ENCODE results near the gene INPP5J.

INPP5J gene

GRCh38 chr22:31120230-31120629 lies 2.5 kb upstream of the INPP5J start:
- TF ChIP-seq, protein P1, sequence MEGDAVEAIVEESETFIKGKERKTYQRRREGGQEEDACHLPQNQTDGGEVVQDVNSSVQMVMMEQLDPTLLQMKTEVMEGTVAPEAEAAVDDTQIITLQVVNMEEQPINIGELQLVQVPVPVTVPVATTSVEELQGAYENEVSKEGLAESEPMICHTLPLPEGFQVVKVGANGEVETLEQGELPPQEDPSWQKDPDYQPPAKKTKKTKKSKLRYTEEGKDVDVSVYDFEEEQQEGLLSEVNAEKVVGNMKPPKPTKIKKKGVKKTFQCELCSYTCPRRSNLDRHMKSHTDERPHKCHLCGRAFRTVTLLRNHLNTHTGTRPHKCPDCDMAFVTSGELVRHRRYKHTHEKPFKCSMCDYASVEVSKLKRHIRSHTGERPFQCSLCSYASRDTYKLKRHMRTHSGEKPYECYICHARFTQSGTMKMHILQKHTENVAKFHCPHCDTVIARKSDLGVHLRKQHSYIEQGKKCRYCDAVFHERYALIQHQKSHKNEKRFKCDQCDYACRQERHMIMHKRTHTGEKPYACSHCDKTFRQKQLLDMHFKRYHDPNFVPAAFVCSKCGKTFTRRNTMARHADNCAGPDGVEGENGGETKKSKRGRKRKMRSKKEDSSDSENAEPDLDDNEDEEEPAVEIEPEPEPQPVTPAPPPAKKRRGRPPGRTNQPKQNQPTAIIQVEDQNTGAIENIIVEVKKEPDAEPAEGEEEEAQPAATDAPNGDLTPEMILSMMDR (IDR thresholded peaks at IDR 0.05; ENCODE audit: insufficient read depth, low read length, poor library complexity, severe bottlenecking): no peak
- no peak for TF ChIP-seq EZH2phosphoT487 (conservative IDR thresholded peaks at IDR 0.05; ENCODE audit: low read length)
- no peaks in the 10 kb centered on the region for H4K20me1 ChIP-seq (ENCODE audit: low read depth, low read length)
- H3F3A ChIP-seq (ENCODE audit: insufficient read depth): no peaks in the 10 kb centered on the region

GRCh38 chr22:31120642-31121041 lies 2.1 kb upstream of the INPP5J start:
- H3F3A ChIP-seq (ENCODE audit: insufficient read depth): no peaks in the 10 kb centered on the region
- H2AFZ ChIP-seq (ENCODE audit: low read depth, low read length, severe bottlenecking): no peak overlapping the region
- TF ChIP-seq, protein P1 (IDR thresholded peaks at IDR 0.05; ENCODE audit: insufficient read depth, low read length, poor library complexity, severe bottlenecking): no peak
- TF ChIP-seq EZH2phosphoT487 (conservative IDR thresholded peaks at IDR 0.05; ENCODE audit: low read length): no peak
- no peak overlapping the region for H3K4me2 ChIP-seq (ENCODE audit: low read depth, low read length, poor library complexity, severe bottlenecking)
- no peaks in the 10 kb centered on the region for H4K20me1 ChIP-seq (ENCODE audit: low read depth, low read length)
- no peak overlapping the region for H3K27ac ChIP-seq (ENCODE audit: low read depth, low read length)
- H3K9me3 ChIP-seq (ENCODE audit: insufficient read depth, low read length): no peaks in the 10 kb centered on the region
- no peaks in the 10 kb centered on the region for H3K27me3 ChIP-seq (ENCODE audit: low read length)
- no peak overlapping the region for H3K4me3 ChIP-seq (ENCODE audit: insufficient read depth, low read length, poor library complexity, severe bottlenecking)
- H3K9me2 ChIP-seq (replicated peaks; ENCODE audit: insufficient read depth, low read length): no peaks in the 10 kb centered on the region
- no peaks in the 10 kb centered on the region for H3K36me3 ChIP-seq (ENCODE audit: low read length)
- H3K79me2 ChIP-seq (ENCODE audit: insufficient read depth, low read length): no peaks in the 10 kb centered on the region
- no peak overlapping the region for H3K9ac ChIP-seq (ENCODE audit: low read length)

More at GRCh38 chr22:31120230-31120629, 2.5 kb upstream of the INPP5J start:
- no peak overlapping the region for H3K27ac ChIP-seq (ENCODE audit: low read depth, low read length)
- H3K4me2 ChIP-seq (ENCODE audit: low read depth, low read length, poor library complexity, severe bottlenecking): no peak overlapping the region
- no peak overlapping the region for H3K9ac ChIP-seq (ENCODE audit: low read length)
- no peak overlapping the region for H3K4me3 ChIP-seq (ENCODE audit: insufficient read depth, low read length, poor library complexity, severe bottlenecking)
- no peaks in the 10 kb centered on the region for H3K9me2 ChIP-seq (replicated peaks; ENCODE audit: insufficient read depth, low read length)
- no peaks in the 10 kb centered on the region for H3K79me2 ChIP-seq (ENCODE audit: insufficient read depth, low read length)
- no peak overlapping the region for H2AFZ ChIP-seq (ENCODE audit: low read depth, low read length, severe bottlenecking)
- no peaks in the 10 kb centered on the region for H3K27me3 ChIP-seq (ENCODE audit: low read length)
- no peaks in the 10 kb centered on the region for H3K9me3 ChIP-seq (ENCODE audit: insufficient read depth, low read length)
- H3K36me3 ChIP-seq (ENCODE audit: low read length): no peaks in the 10 kb centered on the region

DNA sequence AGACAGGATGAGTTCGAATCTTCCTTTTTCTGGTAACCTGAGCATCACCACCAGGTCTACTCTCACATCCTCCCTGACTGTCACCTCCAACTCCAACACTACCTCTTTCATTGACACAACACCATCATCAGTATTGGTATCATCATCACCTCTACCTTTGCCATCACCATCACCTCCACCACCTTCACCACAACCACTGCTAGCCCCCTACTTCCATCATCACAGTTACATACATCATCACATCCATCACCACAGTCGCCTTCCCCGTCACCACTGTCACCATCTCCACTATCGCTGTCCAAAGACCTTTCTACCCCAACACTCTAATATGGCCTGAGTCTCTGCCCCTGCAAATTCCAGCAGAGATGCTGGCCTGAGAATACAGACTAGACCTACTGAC lies 1.4 kb upstream of the INPP5J start:
- no peaks in the 10 kb centered on the region for H3K9me3 ChIP-seq (ENCODE audit: insufficient read depth, low read length)
- no peaks in the 10 kb centered on the region for H3F3A ChIP-seq (ENCODE audit: insufficient read depth)
- H3K36me3 ChIP-seq (ENCODE audit: low read length): no peaks in the 10 kb centered on the region
- H3K27me3 ChIP-seq (ENCODE audit: low read length): no peaks in the 10 kb centered on the region
- no peak overlapping the region for H2AFZ ChIP-seq (ENCODE audit: low read depth, low read length, severe bottlenecking)
- no peaks in the 10 kb centered on the region for H3K79me2 ChIP-seq (ENCODE audit: insufficient read depth, low read length)
- no peak overlapping the region for H3K4me2 ChIP-seq (ENCODE audit: low read depth, low read length, poor library complexity, severe bottlenecking)
- no peak for TF ChIP-seq EZH2phosphoT487 (conservative IDR thresholded peaks at IDR 0.05; ENCODE audit: low read length)
- TF ChIP-seq, protein P1 (IDR thresholded peaks at IDR 0.05; ENCODE audit: insufficient read depth, low read length, poor library complexity, severe bottlenecking): no peak
- no peaks in the 10 kb centered on the region for H4K20me1 ChIP-seq (ENCODE audit: low read depth, low read length)
- no peak overlapping the region for H3K9ac ChIP-seq (ENCODE audit: low read length)
- no peak overlapping the region for H3K27ac ChIP-seq (ENCODE audit: low read depth, low read length)
- no peak overlapping the region for H3K4me3 ChIP-seq (ENCODE audit: insufficient read depth, low read length, poor library complexity, severe bottlenecking)
- H3K9me2 ChIP-seq (replicated peaks; ENCODE audit: insufficient read depth, low read length): no peaks in the 10 kb centered on the region

DNA sequence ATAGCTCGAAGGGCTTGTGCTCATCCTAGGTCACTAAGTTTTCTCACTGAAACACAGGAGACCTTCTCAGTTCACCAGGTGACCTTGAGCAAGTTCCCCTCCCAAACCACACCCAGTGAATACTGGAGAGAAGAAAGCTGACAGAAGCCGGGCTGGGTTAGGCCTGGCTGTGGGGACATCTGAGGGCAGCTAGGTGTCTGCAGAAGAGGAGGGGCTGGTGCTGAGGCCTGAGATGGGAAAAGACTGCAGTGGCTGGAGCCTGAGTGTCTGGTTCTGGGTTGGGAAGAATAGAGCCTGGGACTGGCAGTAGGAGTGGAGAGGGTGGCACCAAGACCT lies 602 bp upstream of the INPP5J start:
- Histone ChIP-seq H3K9ac (ENCODE audit: low read length) (no peak overlapping the region), H2AFZ (ENCODE audit: low read depth, low read length, severe bottlenecking) (no peak overlapping the region), H3K9me2 (replicated peaks; ENCODE audit: insufficient read depth, low read length) (no peaks in the 10 kb centered on the region), H3K36me3 (ENCODE audit: low read length) (no peaks in the 10 kb centered on the region), H3K79me2 (ENCODE audit: insufficient read depth, low read length) (no peaks in the 10 kb centered on the region), H3K4me2 (ENCODE audit: low read depth, low read length, poor library complexity, severe bottlenecking) (no peak overlapping the region), H3K27me3 (ENCODE audit: low read length) (no peaks in the 10 kb centered on the region), H4K20me1 (ENCODE audit: low read depth, low read length) (no peaks in the 10 kb centered on the region), H3K27ac (ENCODE audit: low read depth, low read length) (no peak overlapping the region), H3K4me3 (ENCODE audit: insufficient read depth, low read length, poor library complexity, severe bottlenecking) (no peak overlapping the region), H3F3A (ENCODE audit: insufficient read depth) (no peaks in the 10 kb centered on the region), H3K9me3 (ENCODE audit: insufficient read depth, low read length) (no peaks in the 10 kb centered on the region)
- TF ChIP-seq, protein P1 (IDR thresholded peaks at IDR 0.05; ENCODE audit: insufficient read depth, low read length, poor library complexity, severe bottlenecking): no peak
- no peak for TF ChIP-seq EZH2phosphoT487 (conservative IDR thresholded peaks at IDR 0.05; ENCODE audit: low read length)

Measured in SU-DHL-6 (cell line).